Erythroblast (primary cell): ENCODE data around the gene SCAI.

Experiments
- DNase-seq, 2 experiments: peaks; one replicate each; lab custom pipeline; 2025; lab: John Stamatoyannopoulos, UW
- GATA1 ChIP-seq: IDR thresholded peaks from 2 replicates; pipeline ENCODE4 v1.6.1; 2011; ENCODE audit warnings: low read depth, mild to moderate bottlenecking, control low read depth, low read length, moderate library complexity
- POLR2A ChIP-seq: IDR thresholded peaks from 2 replicates; pipeline ENCODE4 v1.6.1; 2011; ENCODE audit warnings: mild to moderate bottlenecking, low read length

The SCAI gene

GRCh38 chr9:125161284-125161918, 18.1 kb upstream of the SCAI start:
- DNase-seq: no peak
- TF ChIP-seq GATA1 (no peak), POLR2A (no peak)

- no peak for DNase-seq
- TF ChIP-seq GATA1 (no peak), POLR2A (no peak)
Observed at GRCh38 chr9:125160750-125161149, 17.4 kb upstream of the SCAI start.

- TF ChIP-seq GATA1: no peak
- TF ChIP-seq POLR2A: no peak
- DNase-seq: no peak
Observed at GRCh38 chr9:125156551-125156950, 13.2 kb upstream of the SCAI start.

- no peak for DNase-seq
- TF ChIP-seq GATA1: no peak
- no peak for TF ChIP-seq POLR2A
Observed at GRCh38 chr9:125153712-125154367, 10.5 kb upstream of the SCAI start.

GRCh38 chr9:125151730-125152129, 8.4 kb upstream of the SCAI start:
- TF ChIP-seq POLR2A (no peak), GATA1 (no peak)
- DNase-seq: no peak

GRCh38 chr9:125150349-125151245, 7.3 kb upstream of the SCAI start:
- peak; percentile 29 to 87 for DNase-seq
- TF ChIP-seq POLR2A (no peak), GATA1 (no peak)

- TF ChIP-seq GATA1 (no peak), POLR2A (no peak)
- DNase-seq: peak; percentile 29 to 30
Observed at GRCh38 chr9:125147401-125147951, 4.1 kb upstream of the SCAI start.

GRCh38 chr9:125146247-125146646, 2.9 kb upstream of the SCAI start:
- TF ChIP-seq POLR2A: no peak
- no peak for TF ChIP-seq GATA1
- no peak for DNase-seq

- TF ChIP-seq POLR2A (no peak), GATA1 (no peak)
- DNase-seq: no peak
Observed at GRCh38 chr9:125145425-125145824, 2.1 kb upstream of the SCAI start.

GRCh38 chr9:125142560-125143376, 560 bp downstream of the SCAI start:
- DNase-seq: peak; percentile 15 to 36
- TF ChIP-seq POLR2A: no peak

- no peak for DNase-seq
- TF ChIP-seq POLR2A (no peak), GATA1 (no peak)
Observed at GRCh38 chr9:125141751-125142150, 1.6 kb downstream of the SCAI start.

GRCh38 chr9:125141251-125141650, 2.1 kb downstream of the SCAI start:
- DNase-seq: no peak

GRCh38 chr9:125140576-125140975, 2.8 kb downstream of the SCAI start:
- TF ChIP-seq POLR2A (no peak), GATA1 (no peak)
- no peak for DNase-seq

More at GRCh38 chr9:125141251-125141650, 2.1 kb downstream of the SCAI start:
- TF ChIP-seq GATA1 (no peak), POLR2A (no peak)

GRCh38 chr9:125137200-125137599, 6.1 kb downstream of the SCAI start:
- TF ChIP-seq GATA1 (no peak), POLR2A (no peak)
- no peak for DNase-seq
